Kidney epithelial cell (primary cell): Measurements from ENCODE around the gene RAB17. TPM values are rescaled to one million over a fixed set of nuclear protein-coding genes. Genes with fewer than 3 reads are reported as not detected.

ENCODE experiments used
- DNase-seq: peaks from one replicate; pipeline ENCODE4 v3.0.0-alpha.2; 2010; ENCODE audit warnings: low read depth
- H3K27me3 ChIP-seq: 2 replicates; pipeline ENCODE4 v1.6.0; 2011; ENCODE audit warnings: low read length; ENCODE audit not compliant: control insufficient read depth, insufficient read depth
- H3K36me3 ChIP-seq: 2 replicates; pipeline ENCODE4 v1.5.1; 2011; ENCODE audit warnings: low read length; ENCODE audit not compliant: control insufficient read depth, insufficient read depth
- H3K4me3 ChIP-seq: 2 replicates; pipeline ENCODE4 v1.5.1; 2011; ENCODE audit warnings: low read depth, mild to moderate bottlenecking, control low read depth, low read length
- CTCF ChIP-seq: IDR thresholded peaks from 2 replicates; pipeline ENCODE4 v1.5.1; 2011; ENCODE audit warnings: mild to moderate bottlenecking, moderate library complexity, low read length, control low read depth, inconsistent platforms; ENCODE audit not compliant: insufficient read depth, poor library complexity, severe bottlenecking
- total RNA-seq: library from RNA; depleted of rRNA; stranded (reverse); fragments of >200 nt; gene quantifications from 2 replicates; pipeline ENCODE4 v1.2.3, GENCODE V29; 2015

RAB17 gene
- total RNA-seq, 1 donor from 2014 or later, result 12.1 TPM

GRCh38 chr2:237602409-237602808 is 11.9 kb upstream of the RAB17 start:
- no peak for DNase-seq
- H3K36me3 ChIP-seq, result no peaks in the 10 kb centered on the region
- no peak for TF ChIP-seq CTCF
- no peaks in the 10 kb centered on the region for H3K27me3 ChIP-seq
- no peak overlapping the region for H3K4me3 ChIP-seq

- Histone ChIP-seq H3K36me3 (no peaks in the 10 kb centered on the region), H3K4me3 (no peak overlapping the region), H3K27me3 (no peaks in the 10 kb centered on the region)
- TF ChIP-seq CTCF, result no peak
- no peak for DNase-seq
Observed at GRCh38 chr2:237601453-237602116, 11.1 kb upstream of the RAB17 start.

- TF ChIP-seq CTCF, result peak; percentile 15
- no peak for DNase-seq
- no peaks in the 10 kb centered on the region for H3K27me3 ChIP-seq
- no peaks in the 10 kb centered on the region for H3K36me3 ChIP-seq
- no peak overlapping the region for H3K4me3 ChIP-seq
Observed at GRCh38 chr2:237600205-237600846, 9.8 kb upstream of the RAB17 start.

GRCh38 chr2:237599465-237600110 is 9.1 kb upstream of the RAB17 start:
- no peak for TF ChIP-seq CTCF
- H3K27me3 ChIP-seq, result no peaks in the 10 kb centered on the region
- DNase-seq, result no peak
- H3K36me3 ChIP-seq, result no peaks in the 10 kb centered on the region
- no peak overlapping the region for H3K4me3 ChIP-seq

- Histone ChIP-seq H3K4me3 (no peak overlapping the region), H3K36me3 (no peaks in the 10 kb centered on the region), H3K27me3 (no peaks in the 10 kb centered on the region)
- DNase-seq, result no peak
- TF ChIP-seq CTCF, result no peak
Observed at GRCh38 chr2:237598468-237599208, 8.1 kb upstream of the RAB17 start.
